ENCODE measurements around the gene TMEM130.

- TF ChIP-seq, protein P1, sequence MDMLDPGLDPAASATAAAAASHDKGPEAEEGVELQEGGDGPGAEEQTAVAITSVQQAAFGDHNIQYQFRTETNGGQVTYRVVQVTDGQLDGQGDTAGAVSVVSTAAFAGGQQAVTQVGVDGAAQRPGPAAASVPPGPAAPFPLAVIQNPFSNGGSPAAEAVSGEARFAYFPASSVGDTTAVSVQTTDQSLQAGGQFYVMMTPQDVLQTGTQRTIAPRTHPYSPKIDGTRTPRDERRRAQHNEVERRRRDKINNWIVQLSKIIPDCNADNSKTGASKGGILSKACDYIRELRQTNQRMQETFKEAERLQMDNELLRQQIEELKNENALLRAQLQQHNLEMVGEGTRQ (IDR thresholded peaks at IDR 0.05; ENCODE audit: borderline replicate concordance, low read depth, low read length) = no peak
- TF ChIP-seq TEAD4 (IDR thresholded peaks at IDR 0.05; ENCODE audit: borderline replicate concordance, insufficient read depth) (no peak), TAF1 (IDR thresholded peaks at IDR 0.05; ENCODE audit: borderline replicate concordance, low read depth, low read length) (no peak), RAD21 (IDR thresholded peaks at IDR 0.05; ENCODE audit: low read length) (no peak), POLR2AphosphoS5 (IDR thresholded peaks at IDR 0.05; ENCODE audit: low read depth, low read length) (no peak), RXRA (IDR thresholded peaks at IDR 0.05; ENCODE audit: borderline replicate concordance, low read depth) (no peak), SMC3 (IDR thresholded peaks at IDR 0.05; ENCODE audit: low read depth, low read length) (no peak), EZH2phosphoT487 (IDR thresholded peaks at IDR 0.05; ENCODE audit: borderline replicate concordance, low read depth) (no peak), YY1 (IDR thresholded peaks at IDR 0.05; ENCODE audit: low read depth) (no peak), ELF1 (IDR thresholded peaks at IDR 0.05) (no peak)
- TF ChIP-seq, protein P2, sequence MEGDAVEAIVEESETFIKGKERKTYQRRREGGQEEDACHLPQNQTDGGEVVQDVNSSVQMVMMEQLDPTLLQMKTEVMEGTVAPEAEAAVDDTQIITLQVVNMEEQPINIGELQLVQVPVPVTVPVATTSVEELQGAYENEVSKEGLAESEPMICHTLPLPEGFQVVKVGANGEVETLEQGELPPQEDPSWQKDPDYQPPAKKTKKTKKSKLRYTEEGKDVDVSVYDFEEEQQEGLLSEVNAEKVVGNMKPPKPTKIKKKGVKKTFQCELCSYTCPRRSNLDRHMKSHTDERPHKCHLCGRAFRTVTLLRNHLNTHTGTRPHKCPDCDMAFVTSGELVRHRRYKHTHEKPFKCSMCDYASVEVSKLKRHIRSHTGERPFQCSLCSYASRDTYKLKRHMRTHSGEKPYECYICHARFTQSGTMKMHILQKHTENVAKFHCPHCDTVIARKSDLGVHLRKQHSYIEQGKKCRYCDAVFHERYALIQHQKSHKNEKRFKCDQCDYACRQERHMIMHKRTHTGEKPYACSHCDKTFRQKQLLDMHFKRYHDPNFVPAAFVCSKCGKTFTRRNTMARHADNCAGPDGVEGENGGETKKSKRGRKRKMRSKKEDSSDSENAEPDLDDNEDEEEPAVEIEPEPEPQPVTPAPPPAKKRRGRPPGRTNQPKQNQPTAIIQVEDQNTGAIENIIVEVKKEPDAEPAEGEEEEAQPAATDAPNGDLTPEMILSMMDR (IDR thresholded peaks at IDR 0.05) = no peak
- TF ChIP-seq, protein P3, sequence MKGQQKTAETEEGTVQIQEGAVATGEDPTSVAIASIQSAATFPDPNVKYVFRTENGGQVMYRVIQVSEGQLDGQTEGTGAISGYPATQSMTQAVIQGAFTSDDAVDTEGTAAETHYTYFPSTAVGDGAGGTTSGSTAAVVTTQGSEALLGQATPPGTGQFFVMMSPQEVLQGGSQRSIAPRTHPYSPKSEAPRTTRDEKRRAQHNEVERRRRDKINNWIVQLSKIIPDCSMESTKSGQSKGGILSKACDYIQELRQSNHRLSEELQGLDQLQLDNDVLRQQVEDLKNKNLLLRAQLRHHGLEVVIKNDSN (IDR thresholded peaks at IDR 0.05; ENCODE audit: borderline replicate concordance, low read depth) = no peak
Observed at GRCh38 chr7:98900815-98901214, 31.0 kb upstream of the TMEM130 start.

Measured in SK-N-SH (cell line).